BLaER1 (cell line): ENCODE measurements around the gene GALNTL6.

Experiments used
- H3K27ac ChIP-seq: shearing (Covaris generic); formaldehyde crosslinking; 2 replicates; pipeline ENCODE4 v1.8.1; 2022
- H3K27me3 ChIP-seq: shearing (Covaris generic); formaldehyde crosslinking; 2 replicates; pipeline ENCODE4 v1.8.1; 2022
- H3K36me3 ChIP-seq: shearing (Covaris generic); formaldehyde crosslinking; 2 replicates; pipeline ENCODE4 v1.8.1; 2022
- H3K4me1 ChIP-seq: shearing (Covaris generic); formaldehyde crosslinking; 2 replicates; pipeline ENCODE4 v1.8.1; 2022
- H3K4me2 ChIP-seq: shearing (Covaris generic); formaldehyde crosslinking; 2 replicates; pipeline ENCODE4 v1.8.1; 2022
- H3K4me3 ChIP-seq: shearing (Covaris generic); formaldehyde crosslinking; 2 replicates; pipeline ENCODE4 v1.8.1; 2022
- H3K9ac ChIP-seq: shearing (Covaris generic); formaldehyde crosslinking; 2 replicates; pipeline ENCODE4 v1.8.1; 2022
- H3K9me3 ChIP-seq: shearing (Covaris generic); formaldehyde crosslinking; 2 replicates; pipeline ENCODE4 v1.8.1; 2022
- H4K20me1 ChIP-seq: shearing (Covaris generic); formaldehyde crosslinking; 2 replicates; pipeline ENCODE4 v1.8.1; 2022
- Cebpa-rat ChIP-seq: shearing (Covaris generic); IDR thresholded peaks from 2 replicates; pipeline ENCODE4 v1.8.1; 2022

GALNTL6 gene

GRCh38 chr4:171978216-171978615 lies 165.0 kb downstream of the GALNTL6 start:
- H3K4me3 ChIP-seq: no peak overlapping the region
- H3K9me3 ChIP-seq: no peaks in the 10 kb centered on the region
- no peak for TF ChIP-seq Cebpa-rat
- no peak overlapping the region for H3K4me2 ChIP-seq
- H4K20me1 ChIP-seq: no peaks in the 10 kb centered on the region
- no peaks in the 10 kb centered on the region for H3K27me3 ChIP-seq
- H3K4me1 ChIP-seq: no peaks in the 10 kb centered on the region
- no peak overlapping the region for H3K27ac ChIP-seq
- H3K36me3 ChIP-seq: no peaks in the 10 kb centered on the region
- no peak overlapping the region for H3K9ac ChIP-seq

- Histone ChIP-seq H4K20me1 (no peaks in the 10 kb centered on the region), H3K27ac (no peak overlapping the region), H3K9me3 (no peaks in the 10 kb centered on the region), H3K9ac (no peak overlapping the region), H3K27me3 (no peaks in the 10 kb centered on the region), H3K36me3 (no peaks in the 10 kb centered on the region), H3K4me1 (no peaks in the 10 kb centered on the region), H3K4me2 (no peak overlapping the region), H3K4me3 (no peak overlapping the region)
- no peak for TF ChIP-seq Cebpa-rat
Measured at GRCh38 chr4:171979461-171979860, 166.3 kb downstream of the GALNTL6 start.

GRCh38 chr4:171981185-171981584 lies 168.0 kb downstream of the GALNTL6 start:
- Histone ChIP-seq H3K27ac (no peak overlapping the region), H3K36me3 (no peaks in the 10 kb centered on the region), H3K4me2 (no peak overlapping the region), H3K27me3 (no peaks in the 10 kb centered on the region), H4K20me1 (no peaks in the 10 kb centered on the region), H3K4me1 (no peaks in the 10 kb centered on the region), H3K9ac (no peak overlapping the region), H3K4me3 (no peak overlapping the region), H3K9me3 (no peaks in the 10 kb centered on the region)
- TF ChIP-seq Cebpa-rat: no peak

GRCh38 chr4:171983935-171984805 lies 171.0 kb downstream of the GALNTL6 start:
- H4K20me1 ChIP-seq: no peaks in the 10 kb centered on the region
- H3K36me3 ChIP-seq: no peaks in the 10 kb centered on the region
- H3K4me1 ChIP-seq: no peaks in the 10 kb centered on the region
- H3K9ac ChIP-seq: no peak overlapping the region
- no peaks in the 10 kb centered on the region for H3K9me3 ChIP-seq
- no peak for TF ChIP-seq Cebpa-rat
- H3K4me3 ChIP-seq: no peak overlapping the region
- no peak overlapping the region for H3K4me2 ChIP-seq
- no peak overlapping the region for H3K27ac ChIP-seq
- no peaks in the 10 kb centered on the region for H3K27me3 ChIP-seq

- Histone ChIP-seq H3K4me1 (no peaks in the 10 kb centered on the region), H3K27me3 (no peaks in the 10 kb centered on the region), H4K20me1 (no peaks in the 10 kb centered on the region)
Measured at GRCh38 chr4:171985129-171985528, 171.9 kb downstream of the GALNTL6 start.

GRCh38 chr4:171993247-171993646 lies 180.0 kb downstream of the GALNTL6 start:
- Histone ChIP-seq H3K27ac (no peak overlapping the region), H3K4me1 (no peaks in the 10 kb centered on the region), H4K20me1 (no peaks in the 10 kb centered on the region), H3K27me3 (no peaks in the 10 kb centered on the region), H3K9me3 (no peaks in the 10 kb centered on the region), H3K36me3 (no peaks in the 10 kb centered on the region), H3K9ac (no peak overlapping the region), H3K4me3 (no peak overlapping the region), H3K4me2 (no peak overlapping the region)
- TF ChIP-seq Cebpa-rat: no peak

More at GRCh38 chr4:171985129-171985528, 171.9 kb downstream of the GALNTL6 start:
- Histone ChIP-seq H3K9me3 (no peaks in the 10 kb centered on the region), H3K4me3 (no peak overlapping the region), H3K36me3 (no peaks in the 10 kb centered on the region), H3K4me2 (no peak overlapping the region), H3K9ac (no peak overlapping the region), H3K27ac (no peak overlapping the region)
- no peak for TF ChIP-seq Cebpa-rat

GRCh38 chr4:172007889-172008288 lies 194.7 kb downstream of the GALNTL6 start:
- H3K27ac ChIP-seq: no peak overlapping the region
- H3K4me3 ChIP-seq: no peak overlapping the region
- H3K4me1 ChIP-seq: peaks cover 6% of the 10 kb centered on the region
- H3K4me2 ChIP-seq: no peak overlapping the region
- no peaks in the 10 kb centered on the region for H3K36me3 ChIP-seq
- no peak overlapping the region for H3K9ac ChIP-seq
- TF ChIP-seq Cebpa-rat: no peak
- no peaks in the 10 kb centered on the region for H3K9me3 ChIP-seq
- no peaks in the 10 kb centered on the region for H4K20me1 ChIP-seq
- H3K27me3 ChIP-seq: no peaks in the 10 kb centered on the region

GRCh38 chr4:172009446-172010230 lies 196.4 kb downstream of the GALNTL6 start:
- Histone ChIP-seq H3K4me1 (peaks cover 6% of the 10 kb centered on the region), H3K27me3 (no peaks in the 10 kb centered on the region), H3K4me2 (no peak overlapping the region), H3K4me3 (no peak overlapping the region), H3K27ac (no peak overlapping the region), H3K36me3 (no peaks in the 10 kb centered on the region), H3K9me3 (no peaks in the 10 kb centered on the region), H3K9ac (no peak overlapping the region), H4K20me1 (no peaks in the 10 kb centered on the region)
- no peak for TF ChIP-seq Cebpa-rat

- no peak overlapping the region for H3K4me2 ChIP-seq
- no peak overlapping the region for H3K9ac ChIP-seq
- no peak for TF ChIP-seq Cebpa-rat
- H3K4me3 ChIP-seq: no peak overlapping the region
- H3K27ac ChIP-seq: no peak overlapping the region
- H3K27me3 ChIP-seq: no peaks in the 10 kb centered on the region
- no peaks in the 10 kb centered on the region for H3K36me3 ChIP-seq
- no peaks in the 10 kb centered on the region for H3K9me3 ChIP-seq
- H3K4me1 ChIP-seq: peaks cover 6% of the 10 kb centered on the region
- H4K20me1 ChIP-seq: no peaks in the 10 kb centered on the region
Measured at GRCh38 chr4:172011196-172011595, 198.0 kb downstream of the GALNTL6 start.

- Histone ChIP-seq H3K27me3 (no peaks in the 10 kb centered on the region), H3K4me3 (no peak overlapping the region), H3K9me3 (no peaks in the 10 kb centered on the region), H3K4me1 (no peaks in the 10 kb centered on the region), H3K36me3 (no peaks in the 10 kb centered on the region), H3K9ac (no peak overlapping the region), H4K20me1 (no peaks in the 10 kb centered on the region), H3K4me2 (no peak overlapping the region), H3K27ac (no peak overlapping the region)
- no peak for TF ChIP-seq Cebpa-rat
Measured at GRCh38 chr4:172018358-172018757, 205.2 kb downstream of the GALNTL6 start.
